AML-193 (cell line): ENCODE measurements around the gene ILRUN.
A peak's percentile ranks its signal among the peaks of the same experiment; 100 is the strongest.
"Not testable (repeated sequence)": the region's sequence is repeated elsewhere in the genome, so short reads cannot be mapped to it uniquely, and the experiment has no call there.

Source experiments
- DNase-seq, 2 experiments: peaks; one replicate each; lab custom pipeline; 2025; lab: John Stamatoyannopoulos, UW

The ILRUN gene

DNA sequence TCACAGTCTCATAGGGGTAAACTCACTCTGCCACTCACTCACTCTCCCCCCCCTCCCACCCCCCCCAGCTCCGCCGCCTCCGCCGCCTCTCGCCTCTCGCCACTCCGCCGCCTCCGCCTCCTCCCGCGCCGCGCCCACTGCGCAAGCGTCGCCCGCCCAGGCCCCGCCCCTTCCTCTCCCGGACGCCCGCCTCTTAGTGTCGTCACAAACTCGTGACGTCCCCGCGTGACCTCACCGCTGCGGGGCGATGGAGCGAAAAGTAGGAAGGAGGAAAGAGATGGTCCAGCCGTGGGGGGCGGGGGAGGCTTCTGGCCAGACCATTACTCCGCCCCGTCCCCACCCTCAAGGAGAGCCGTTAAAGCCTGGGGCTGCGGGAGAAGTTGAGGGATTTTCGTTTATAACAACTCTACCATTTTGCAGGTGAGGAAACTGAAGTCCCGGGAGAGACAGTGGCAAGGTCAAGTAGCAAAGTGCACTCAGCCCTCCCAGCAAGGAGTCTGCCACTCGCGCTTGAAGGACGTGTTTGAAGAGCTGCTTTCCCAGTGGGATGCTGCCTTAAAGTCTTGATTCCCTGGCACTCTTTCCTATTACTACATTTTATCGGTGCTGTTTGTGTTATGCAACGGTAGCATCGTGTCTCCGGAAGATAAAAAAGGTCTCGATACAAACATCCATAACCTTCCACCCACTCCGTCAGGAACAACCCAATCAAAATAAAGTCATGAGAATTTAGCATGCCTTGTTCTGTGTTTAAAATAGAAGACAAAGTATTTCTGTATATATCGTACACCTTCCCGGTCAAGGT, at the start of gene ILRUN:
Gene ILRUN, minus strand, starts transcription at position 29 of the 805 bp plus-strand sequence. CDS start 164 bp downstream, outside the sequence.
- DNase-seq, result peak; percentile 91 to 93

DNA sequence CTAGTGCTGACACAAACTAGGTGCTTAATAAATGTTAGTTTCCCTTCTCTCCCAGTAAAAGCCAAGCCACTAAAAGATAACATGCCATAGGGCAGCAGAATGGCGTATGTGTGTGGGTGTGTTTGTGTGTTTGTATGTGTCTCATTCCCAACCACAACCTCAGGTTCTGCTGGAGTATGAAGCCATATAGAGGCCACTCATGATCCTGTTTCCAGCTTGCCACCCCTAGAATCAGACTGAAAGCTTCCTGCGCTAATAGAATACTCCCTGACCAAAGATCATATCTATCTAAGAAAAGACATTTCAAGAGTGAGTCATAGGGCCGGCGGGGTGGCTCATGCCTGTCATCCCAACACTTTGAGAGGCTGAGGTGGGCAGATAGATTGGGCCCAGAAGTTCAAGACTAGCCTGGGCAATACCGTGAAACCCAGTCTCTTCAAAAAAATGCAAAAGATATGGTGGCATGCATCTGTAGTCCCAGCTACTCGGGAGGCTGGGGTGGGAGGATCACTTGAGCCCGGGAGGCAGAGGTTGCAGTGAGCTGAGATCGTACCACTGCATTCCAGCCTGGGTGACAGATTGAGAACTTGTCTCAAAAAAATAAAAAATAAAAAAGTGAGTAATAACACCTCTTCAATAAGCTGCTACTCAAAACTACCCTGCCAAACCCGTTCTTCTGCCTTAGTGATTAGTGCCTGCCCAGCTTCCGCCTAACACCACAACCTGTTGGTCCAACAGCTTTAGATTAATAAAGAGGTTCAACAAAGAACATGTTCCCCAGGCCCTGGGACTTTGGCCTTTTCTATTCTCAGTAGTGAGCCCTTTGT, 48.9 kb upstream of the ILRUN start:
- no peak for DNase-seq

DNA sequence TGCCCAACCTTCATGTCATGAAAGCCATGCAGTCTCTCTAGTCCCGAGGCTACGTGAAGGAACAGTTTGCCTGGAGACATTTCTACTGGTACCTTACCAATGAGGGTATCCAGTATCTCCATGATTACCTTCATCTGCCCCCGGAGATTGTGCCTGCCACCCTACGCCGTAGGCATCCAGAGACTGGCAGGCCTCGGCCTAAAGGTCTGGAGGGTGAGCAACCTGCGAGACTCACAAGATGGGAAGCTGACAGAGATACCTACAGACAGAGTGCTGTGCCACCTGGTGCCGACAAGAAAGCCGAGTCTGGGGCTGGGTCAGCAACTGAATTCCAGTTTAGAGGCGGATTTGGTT, 47.7 kb upstream of the ILRUN start:
- not testable (repeated sequence) for DNase-seq

DNA sequence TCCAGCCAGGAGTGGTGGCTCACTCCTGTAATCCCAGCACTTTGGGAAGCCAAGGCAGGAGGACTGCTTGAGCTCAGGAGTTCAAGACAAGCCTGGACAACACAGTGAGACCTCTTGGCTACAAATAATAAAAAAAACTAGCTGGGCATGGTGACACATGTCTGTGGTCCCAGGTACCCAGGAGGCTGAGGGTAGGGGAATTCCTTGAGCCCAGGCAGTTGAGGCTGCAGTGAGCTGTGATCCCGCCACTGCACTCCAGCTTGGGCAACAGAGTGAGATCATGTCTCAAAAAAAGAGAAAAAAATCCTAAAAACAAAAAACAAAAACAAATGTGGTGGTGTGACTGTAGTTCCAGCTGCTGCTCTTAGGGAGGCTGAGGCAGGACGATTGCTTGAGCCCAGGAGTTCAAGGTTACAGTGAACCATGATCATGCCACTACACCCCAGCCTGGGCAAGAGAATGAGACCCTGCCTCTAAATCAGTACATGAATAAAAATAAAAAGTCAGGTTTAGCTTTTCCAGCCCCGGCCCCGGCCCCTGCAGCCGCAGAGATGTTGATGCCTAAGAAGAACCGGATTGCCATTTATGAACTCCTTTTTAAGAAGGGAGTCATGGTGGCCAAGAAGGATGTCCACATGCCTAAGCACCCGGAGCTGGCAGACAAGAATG, 47.2 kb upstream of the ILRUN start:
- no peak for DNase-seq

DNA sequence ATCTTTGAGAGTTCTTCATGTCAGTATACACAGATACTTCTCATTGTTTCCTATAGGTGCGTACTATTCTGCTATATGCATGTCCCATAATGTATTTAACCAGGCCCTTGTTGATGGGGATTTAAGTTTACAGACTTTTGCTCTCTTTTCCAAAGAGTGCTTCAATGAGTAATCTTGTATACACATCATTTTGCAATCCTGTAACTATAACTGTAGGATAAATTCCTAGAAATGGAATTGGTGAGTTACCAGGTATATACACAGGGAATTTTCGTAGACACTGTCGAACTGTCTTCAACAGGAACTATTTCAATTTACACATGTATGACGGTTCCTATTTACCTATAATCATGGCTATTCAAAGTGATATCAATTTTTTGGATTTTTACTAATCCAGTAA, 45.5 kb upstream of the ILRUN start:
- DNase-seq, result no peak

DNA sequence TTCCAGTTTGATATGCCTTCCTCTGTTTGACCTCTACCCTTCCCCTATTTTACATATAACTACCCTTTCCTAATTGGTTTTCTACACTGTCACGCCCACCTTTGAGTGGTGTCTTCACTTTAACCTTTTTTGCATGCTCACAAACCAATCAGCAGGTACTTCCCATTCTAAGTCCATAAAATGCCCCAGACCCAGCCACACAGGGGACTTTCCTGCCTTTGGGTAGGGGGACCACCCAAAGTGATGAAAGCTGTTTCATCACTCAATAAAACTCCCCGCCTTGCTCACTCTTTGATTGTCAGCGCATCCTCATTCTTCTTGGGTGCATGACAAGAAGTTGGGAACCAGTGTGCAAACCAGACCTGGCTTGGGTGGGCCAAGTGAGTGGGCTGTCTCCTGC, 40.3 kb upstream of the ILRUN start:
- DNase-seq, result no peak

GRCh38 chr6:34731393-34732060, 35.0 kb upstream of the ILRUN start:
- DNase-seq, result no peak

DNA sequence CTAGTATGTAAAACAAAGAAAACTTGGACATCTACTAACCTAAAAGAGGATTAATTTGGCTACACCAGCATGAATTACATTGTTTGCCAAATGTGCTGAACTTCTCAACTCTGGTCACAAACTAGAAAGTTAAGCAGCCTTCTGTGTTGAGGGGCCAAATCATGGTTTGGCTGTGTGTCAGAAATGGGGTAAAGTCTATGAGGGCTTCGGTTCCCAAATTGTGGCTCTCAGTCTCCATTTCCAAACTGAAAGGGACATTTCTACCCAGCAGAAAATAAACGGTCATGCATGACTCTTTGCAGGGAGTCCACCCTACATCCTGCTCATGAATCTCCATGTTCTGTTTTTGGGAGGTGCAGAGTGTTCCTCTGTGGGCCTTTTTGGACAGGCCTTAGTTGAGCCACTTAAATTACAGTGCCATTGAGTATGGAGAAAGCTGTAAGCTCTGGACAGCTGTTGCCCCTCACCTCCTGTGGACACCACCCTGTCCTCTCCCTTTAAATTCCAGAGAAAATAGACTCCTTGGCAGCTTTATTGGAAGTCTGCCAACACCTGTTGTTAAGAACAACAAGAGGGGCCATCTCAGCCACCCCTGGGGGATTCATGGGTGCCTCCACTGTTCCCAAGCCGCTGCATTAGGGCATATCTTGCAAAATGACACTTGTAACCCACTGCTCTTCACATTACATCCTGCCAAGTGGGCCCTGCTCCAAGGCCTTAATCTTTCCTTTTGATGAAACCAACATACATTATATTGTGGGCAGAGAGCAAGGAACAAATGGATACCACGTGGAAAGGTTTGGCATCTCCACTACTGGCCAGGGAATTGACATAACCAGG, 33.3 kb upstream of the ILRUN start:
- DNase-seq, result no peak

- no peak for DNase-seq
These were observed 29.5 kb upstream of the ILRUN start for GRCh38 chr6:34726055-34726454.

DNA sequence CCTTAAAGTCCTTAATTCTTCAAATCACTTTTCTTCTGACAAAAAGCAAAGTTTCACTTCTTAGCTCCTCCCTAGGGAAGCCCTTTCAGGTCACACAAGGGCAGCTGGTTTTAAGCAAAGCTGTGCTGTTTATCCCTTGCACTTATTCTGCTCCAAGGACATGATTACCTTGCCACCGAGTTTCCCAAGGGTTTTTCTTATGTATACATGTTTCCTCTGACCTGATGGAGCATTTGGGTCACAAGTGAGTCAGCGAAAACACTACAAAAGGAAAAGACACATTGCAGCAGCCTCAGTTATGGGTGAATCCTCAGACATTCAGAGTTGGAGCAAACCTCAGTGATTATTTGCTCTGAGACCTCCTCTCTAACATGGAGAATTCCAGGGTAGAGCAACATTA, 26.6 kb upstream of the ILRUN start:
- no peak for DNase-seq

DNA sequence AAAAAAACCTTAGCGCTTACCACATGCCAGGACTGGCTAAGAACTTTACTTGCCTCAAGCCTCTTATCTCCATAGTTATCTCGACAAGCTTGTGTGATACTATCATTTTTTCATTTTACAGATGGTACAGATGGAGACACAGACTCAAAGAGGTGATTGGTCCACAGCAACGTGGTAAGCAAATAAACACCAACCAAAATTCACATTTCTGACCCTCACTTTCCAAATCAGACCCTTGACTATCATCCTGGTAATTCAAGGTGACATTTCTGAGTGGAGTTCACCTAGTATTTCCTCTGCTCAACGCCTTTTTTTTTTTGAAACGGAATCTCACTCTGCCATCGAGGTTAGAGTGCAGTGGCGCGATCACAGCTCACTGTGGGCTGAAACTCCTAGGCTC, 25.9 kb upstream of the ILRUN start:
- DNase-seq, result no peak

GRCh38 chr6:34720160-34720559, 23.6 kb upstream of the ILRUN start:
- not testable (repeated sequence) for DNase-seq

GRCh38 chr6:34719646-34720045, 23.1 kb upstream of the ILRUN start:
- DNase-seq, result not testable (repeated sequence)

DNA sequence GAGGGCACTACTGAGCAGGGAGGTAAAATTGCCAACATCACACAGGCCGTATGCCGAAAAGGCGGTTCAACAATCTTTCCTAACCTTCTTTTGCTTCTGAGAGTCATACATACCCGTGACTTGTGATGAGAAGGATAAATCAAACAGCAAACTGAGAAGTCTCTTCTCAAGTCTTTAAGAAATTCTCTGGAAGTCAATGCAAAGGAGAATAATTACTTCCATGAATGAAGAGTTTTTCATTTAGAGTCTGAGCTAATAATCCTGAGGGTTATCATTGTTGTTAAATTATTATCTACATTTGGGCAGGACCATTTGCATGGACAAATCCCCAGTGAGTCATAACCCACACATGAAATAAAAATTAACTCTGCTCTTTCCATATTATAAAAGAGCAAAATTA, 22.4 kb upstream of the ILRUN start:
- DNase-seq, result no peak

GRCh38 chr6:34717466-34717865, 20.9 kb upstream of the ILRUN start:
- DNase-seq, result no peak

DNA sequence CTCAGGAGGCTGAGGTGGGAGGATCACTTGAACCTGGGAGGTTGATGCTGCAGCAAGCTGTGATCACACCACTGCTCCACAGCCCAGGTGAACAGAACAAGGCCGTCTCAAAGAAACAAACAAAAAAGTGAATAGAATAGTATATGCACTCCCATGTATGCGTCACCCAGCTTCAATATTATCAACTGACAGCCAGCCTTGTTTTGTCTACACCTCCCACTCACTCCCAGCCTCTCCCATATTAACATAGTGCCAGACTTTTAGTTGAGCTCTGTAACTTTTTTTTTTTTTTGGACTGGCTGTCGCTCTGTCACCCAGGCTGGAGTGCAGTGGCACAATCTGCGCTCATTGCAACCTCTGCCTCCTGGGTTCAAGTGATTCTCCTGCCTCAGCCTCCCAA, 18.1 kb upstream of the ILRUN start:
- no peak for DNase-seq

GRCh38 chr6:34712881-34713280, 16.3 kb upstream of the ILRUN start:
- DNase-seq, result not testable (repeated sequence)

- no peak for DNase-seq
These were observed 12.8 kb upstream of the ILRUN start for GRCh38 chr6:34709386-34709785.

- DNase-seq, result no peak
These were observed 8.7 kb upstream of the ILRUN start for GRCh38 chr6:34705241-34705640.

DNA sequence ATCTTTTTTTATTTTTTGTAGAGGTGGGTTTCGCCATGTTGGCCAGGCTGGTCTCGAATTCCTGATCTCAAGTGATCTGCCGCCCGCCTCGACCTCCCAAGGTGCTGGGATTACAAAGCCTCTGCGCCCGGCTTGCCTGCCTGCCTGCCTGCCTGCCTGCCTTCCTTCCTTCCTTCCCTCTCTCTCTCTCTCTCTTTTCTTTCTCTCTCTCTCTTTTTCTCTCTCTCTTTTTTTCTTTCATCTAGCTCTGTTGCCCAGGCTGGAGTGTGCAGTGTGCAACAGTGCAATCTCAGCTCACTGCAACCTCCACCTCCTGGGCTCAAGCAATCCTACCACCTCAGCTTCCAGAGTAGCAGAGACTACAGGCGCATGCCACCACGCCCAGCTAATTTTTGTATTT, 4.6 kb upstream of the ILRUN start:
- DNase-seq, result no peak

- DNase-seq, result no peak
These were observed 1.5 kb upstream of the ILRUN start for GRCh38 chr6:34697904-34698559.
